K562 (cell line): ENCODE measurements around the gene DELE1. TPM values are rescaled to one million over a fixed set of nuclear protein-coding genes. Genes with fewer than 3 reads are reported as not detected.

ENCODE experiments used
- ATAC-seq: fragments of 200-7000 bp; cut with Tn5 transposase; 3 replicates; pipeline ENCODE4 v1.9.1; 2020; ENCODE audit warnings: moderate library complexity
- BruUV-seq: library from RNA; stranded (reverse); fragments of 400-500 nt; replicated peaks from 2 replicates; lab custom pipeline; 2021; lab: Mats Ljungman, UMichigan
- CTCF ChIA-PET: fragments of 300-600 bp; formaldehyde crosslinking; extraction: SDS; loops from one replicate; lab custom pipeline; 2021; ENCODE audit warnings: low intra/inter-chr PET ratio; lab: Yijun Ruan, JAX
- POLR2A ChIA-PET: fragments of 300-600, 350-650 bp; sonication (Branson Sonifier 250); formaldehyde crosslinking; extraction: SDS; loops from one replicate; lab custom pipeline; 2021; ENCODE audit warnings: antibody characterized with exemption, inconsistent platforms; lab: Yijun Ruan, JAX
- DNase-seq, 4 experiments: peaks; one replicate each; pipeline versions ENCODE4 v3.0.0 to v3.0.0-alpha.2; 2011 to 2018; ENCODE audit warnings: low spot score in 3 of 4, mixed read lengths in 3 of 4; ENCODE audit errors: extremely low read depth in 1 of 4
- FAIRE-seq: peaks from 2 replicates; lab custom pipeline; 2011; peaks lifted over from hg19 to GRCh38; lab: Jason Lieb, UNC
- H2AFZ ChIP-seq: 2 replicates; pipeline ENCODE4 v1.6.0; 2011; ENCODE audit warnings: low read depth, low read length, control low read depth, inconsistent platforms
- H3K27ac ChIP-seq: fragments of 200-600 bp; 3 replicates; pipeline ENCODE4 v1.8.0; 2011; ENCODE audit warnings: low read depth, mild to moderate bottlenecking, control low read depth, inconsistent platforms, low read length, moderate library complexity, mixed read lengths; ENCODE audit errors: extremely low read depth
- H3K27me3 ChIP-seq, 2 experiments: fragments of 300-600 bp in 1 of 2; 2 replicates in 1 of 2; 3 replicates in 1 of 2; pipeline versions ENCODE4 v1.6.0 to v1.8.0; 2011; ENCODE audit warnings: inconsistent platforms in 2 of 2, low read length in 2 of 2, mild to moderate bottlenecking in 1 of 2, mixed read lengths in 1 of 2, moderate library complexity in 1 of 2; ENCODE audit not compliant: control insufficient read depth in 2 of 2, insufficient read depth in 2 of 2
- H3K36me3 ChIP-seq: fragments of 300-600 bp; 3 replicates; pipeline ENCODE4 v1.8.0; 2011; ENCODE audit warnings: mild to moderate bottlenecking, low read length, inconsistent platforms; ENCODE audit not compliant: control insufficient read depth, insufficient read depth
- H3K4me1 ChIP-seq, 2 experiments: fragments of 200-600 bp in 1 of 2; replicated peaks in 1 of 2; 2 replicates in 1 of 2; 3 replicates in 1 of 2; pipeline versions ENCODE4 v1.5.1 to v1.8.0; 2011; ENCODE audit warnings: inconsistent platforms in 2 of 2, low read length in 2 of 2, mild to moderate bottlenecking in 1 of 2, mixed read lengths in 1 of 2, moderate library complexity in 1 of 2; ENCODE audit not compliant: control insufficient read depth in 2 of 2, insufficient read depth in 2 of 2
- H3K4me2 ChIP-seq: 2 replicates; pipeline ENCODE4 v1.6.1; 2011; ENCODE audit warnings: low read length, control low read depth, inconsistent platforms, mixed read lengths; ENCODE audit not compliant: insufficient read depth
- H3K4me3 ChIP-seq: fragments of 200-600 bp; sonication (generic), shearing (Covaris generic); 2 replicates; pipeline ENCODE4 v1.5.1; 2016; ENCODE audit warnings: control low read depth, inconsistent platforms
- H3K79me2 ChIP-seq: fragments of 200-600 bp; 3 replicates; pipeline ENCODE4 v1.8.0; 2011; ENCODE audit warnings: low read length, inconsistent platforms; ENCODE audit not compliant: control insufficient read depth, insufficient read depth
- H3K9ac ChIP-seq, 2 experiments: 2 replicates each; pipeline versions ENCODE4 v1.6.0 to v1.6.1; 2011; ENCODE audit warnings: low read depth in 2 of 2, low read length in 2 of 2, control low read depth in 1 of 2, inconsistent platforms in 1 of 2, mild to moderate bottlenecking in 1 of 2, mixed read lengths in 1 of 2; ENCODE audit not compliant: insufficient read depth in 1 of 2
- H3K9me1 ChIP-seq: one replicate; pipeline ENCODE4 v1.6.0; 2011; ENCODE audit warnings: inconsistent platforms, mild to moderate bottlenecking, low read length, moderate library complexity; ENCODE audit not compliant: control insufficient read depth, insufficient read depth
- H3K9me3 ChIP-seq: replicated peaks from 2 replicates; pipeline ENCODE4 v1.5.1; 2011; ENCODE audit warnings: low read depth, low read length, inconsistent platforms; ENCODE audit not compliant: control insufficient read depth, insufficient read depth
- H4K20me1 ChIP-seq: replicated peaks from 2 replicates; pipeline ENCODE4 v1.6.1; 2011; ENCODE audit warnings: low read length, inconsistent platforms, mixed read lengths; ENCODE audit not compliant: control insufficient read depth, insufficient read depth
- MTA2 ChIP-seq: fragments of 450-650 bp; IDR thresholded peaks from 2 replicates; pipeline ENCODE4 v1.6.1; 2016; ENCODE audit warnings: low read depth
- PATZ1 ChIP-seq: fragments of 250-450 bp; sonication (Bioruptor Pico); IDR thresholded peaks from 2 replicates; pipeline ENCODE4 v1.5.0; 2020; ENCODE audit warnings: mild to moderate bottlenecking, borderline replicate concordance
- RFX1 ChIP-seq: fragments of 450-650 bp; IDR thresholded peaks from 2 replicates; pipeline ENCODE4 v1.6.1; 2016; ENCODE audit warnings: mild to moderate bottlenecking, moderate library complexity
- TEAD1 ChIP-seq, 2 experiments: fragments of 450-650 bp in 1 of 2; sonication (generic) in 1 of 2; formaldehyde crosslinking; IDR thresholded peaks; 2 replicates each; pipeline versions ENCODE4 v1.4.0 to v1.8.0; 2020 to 2022; ENCODE audit warnings: mild to moderate bottlenecking in 2 of 2, missing genetic modification reagents in 1 of 2
- WGBS: fragments of 100-300 bp; shearing (Covaris generic); methylation state at CpG from one replicate; pipeline ENCODE4 v1.1.6; 2016; ENCODE audit warnings: low coverage, mixed read lengths; ENCODE audit not compliant: insufficient coverage; ENCODE audit errors: missing lambda C conversion rate; 5-methylcytosine and 5-hydroxymethylcytosine counted together
- in situ Hi-C: fragments of 300-500 bp; cut with MboI; formaldehyde crosslinking; loops from 4 replicates; pipeline ENCODE4 v1.15.0; 2018; ENCODE audit warnings: inconsistent platforms, mixed read lengths
- intact Hi-C: fragments of 100-400 bp; cut with micrococcal nuclease; formaldehyde crosslinking; loops from 2 replicates; pipeline ENCODE4 v1.14.2; 2022
- polyA plus RNA-seq, 8 experiments: library from polyadenylated mRNA; depleted of rRNA in 4 of 8; stranded (reverse) in 5 of 8; unstranded in 3 of 8; fragments of >200 nt; fragmentation: Nextera tagmentation in 2 of 8; fragmentation: Illumina TruSeq in 1 of 8; extraction: Ambion mirVana in 2 of 8; extraction: Trizol in 1 of 8; gene quantifications; 2 replicates each; pipeline versions ENCODE4 v1.2.1 to v1.2.3, GENCODE V29; 2011 to 2014; ENCODE audit warnings: inconsistent platforms in 1 of 8, missing spikeins in 1 of 8
- total RNA-seq, 7 experiments: library from RNA; depleted of rRNA in 6 of 7; stranded (reverse); fragments of >200 nt in 6 of 7; fragmentation: Illumina TruSeq in 2 of 7; extraction: Trizol in 2 of 7; gene quantifications; 2 replicates each; pipeline versions ENCODE4 v1.2.1 to v1.2.3, GENCODE V29; 2011 to 2021; ENCODE audit warnings: low replicate concordance in 1 of 7

The DELE1 gene
- total and polyA plus RNA-seq, 9 of the 15 experiments (the other 6 are each of a cell fraction or from before 2014, with no cell fraction given), result 16.6 to 74.4 (median 49.8) TPM

- TF ChIP-seq MTA2, result no peak
- no peak for TF ChIP-seq TEAD1 (CRISPR knock-in tag; IDR thresholded peaks at IDR 0.05)
- TF ChIP-seq RFX1, result peak; percentile 62
- TF ChIP-seq PATZ1 (CRISPR knock-in tag), result no peak
- CTCF ChIA-PET, result no interaction called here
- no peak overlapping the region for H3K4me2 ChIP-seq
- no peak overlapping the region for H3K9ac ChIP-seq
- ATAC-seq (no peak), FAIRE-seq (no peak), DNase-seq (no peak)
- no TSS peak for BruUV-seq
- H4K20me1 ChIP-seq, result peaks cover 31% of the 10 kb centered on the region
- H3K27ac ChIP-seq, result no peak overlapping the region
- H2AFZ ChIP-seq, result no peak overlapping the region
- H3K27me3 ChIP-seq, result peaks cover 20 to 57% of the 10 kb centered on the region in 2 experiments
- H3K9me1 ChIP-seq, result peaks cover 3% of the 10 kb centered on the region
- in situ Hi-C loops (loop anchor here (5.0 kb wide), 2 partner anchors 76 to 174 kb away; partner anchors contain the start of gene PCDH12), intact Hi-C loops (no loop called here)
- no peak overlapping the region for H3K4me3 ChIP-seq
- WGBS, result 2% methylated on average over 8 of the region's 8 CpGs
- H3K36me3 ChIP-seq, result no peaks in the 10 kb centered on the region
- peaks cover 30 to 41% of the 10 kb centered on the region in 2 experiments; a peak in 4 of 5 replicates for H3K4me1 ChIP-seq
- no peaks in the 10 kb centered on the region for H3K79me2 ChIP-seq
- POLR2A ChIA-PET, result interaction anchor here (1.1 kb wide), 1 partner anchor 10 kb away, joined by 3 read pairs; no protein-coding TSS in a partner anchor
- no peaks in the 10 kb centered on the region for H3K9me3 ChIP-seq
These were observed 42.5 kb upstream of the DELE1 start for GRCh38 chr5:141880961-141881801.
